Measurements from ENCODE around the gene CUL4A.
A peak's percentile ranks its signal among the peaks of the same experiment; 100 is the strongest.
"Not testable (repeated sequence)": the region's sequence is repeated elsewhere in the genome, so short reads cannot be mapped to it uniquely, and the experiment has no call there.

The CUL4A gene

GRCh38 chr13:113245849-113246796 lies 36.7 kb downstream of the CUL4A start:
- peak; percentile 12 for DNase-seq

GRCh38 chr13:113252516-113253095 lies 43.2 kb downstream of the CUL4A start:
- no peak for DNase-seq

DNA sequence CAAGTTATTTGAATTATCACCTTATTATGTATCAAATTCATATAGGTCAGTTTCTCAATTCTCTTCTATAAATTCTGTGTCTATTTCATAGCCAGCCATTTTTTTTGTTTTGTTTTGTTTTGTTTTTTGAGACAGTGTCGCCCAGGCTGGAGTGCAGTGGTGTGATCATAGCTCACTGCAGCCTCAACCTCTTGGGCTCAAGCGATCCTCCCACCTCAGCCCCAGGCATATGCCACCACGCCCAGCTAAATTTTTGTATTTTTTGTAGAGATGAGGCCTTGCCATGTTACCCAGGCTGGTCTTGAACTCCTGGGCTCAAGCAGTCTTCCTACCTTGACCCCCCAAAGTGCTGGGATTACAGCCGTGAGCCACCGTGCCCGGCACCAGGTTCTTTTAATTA lies 48.5 kb downstream of the CUL4A start:
- not testable (repeated sequence) for DNase-seq

DNA sequence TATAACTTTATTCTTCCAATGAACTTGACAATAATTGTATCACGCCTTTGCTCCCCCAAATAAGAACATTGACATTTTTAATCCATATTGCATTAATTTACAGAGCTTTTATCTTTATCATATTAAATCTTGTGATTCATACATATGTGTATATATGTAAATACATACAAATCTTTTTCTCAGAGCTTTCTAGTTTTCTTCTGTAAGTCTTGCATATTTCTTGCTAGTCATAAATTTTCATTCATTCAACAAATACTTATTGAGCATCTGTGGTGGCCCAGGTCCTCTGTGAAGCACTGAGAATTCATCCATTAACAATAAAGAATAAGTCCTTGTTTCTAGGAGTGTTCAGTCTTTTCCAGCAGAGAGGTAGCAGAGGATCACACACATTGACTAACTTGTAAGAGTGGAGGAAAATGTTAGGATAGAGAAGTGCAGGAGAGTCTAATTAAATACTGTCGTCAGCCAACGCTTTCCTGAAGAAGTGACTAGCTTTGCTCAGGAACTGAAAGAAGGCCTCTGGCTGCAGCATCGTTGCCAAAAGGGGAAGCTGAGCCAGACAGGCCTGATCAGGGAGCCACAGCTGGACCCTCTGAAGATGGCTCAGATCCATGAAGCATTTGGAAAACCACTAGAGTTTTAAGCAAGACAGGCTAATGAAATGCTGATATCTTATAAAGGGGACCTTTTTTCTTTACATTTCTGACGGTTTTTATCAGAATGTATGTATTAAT lies 49.1 kb downstream of the CUL4A start:
- DNase-seq: peak; percentile 83

GRCh38 chr13:113260996-113261395 lies 51.6 kb downstream of the CUL4A start:
- DNase-seq: peak; percentile 47

- not testable (repeated sequence) for DNase-seq
These were observed 53.6 kb downstream of the CUL4A start for GRCh38 chr13:113263016-113263415.

DNA sequence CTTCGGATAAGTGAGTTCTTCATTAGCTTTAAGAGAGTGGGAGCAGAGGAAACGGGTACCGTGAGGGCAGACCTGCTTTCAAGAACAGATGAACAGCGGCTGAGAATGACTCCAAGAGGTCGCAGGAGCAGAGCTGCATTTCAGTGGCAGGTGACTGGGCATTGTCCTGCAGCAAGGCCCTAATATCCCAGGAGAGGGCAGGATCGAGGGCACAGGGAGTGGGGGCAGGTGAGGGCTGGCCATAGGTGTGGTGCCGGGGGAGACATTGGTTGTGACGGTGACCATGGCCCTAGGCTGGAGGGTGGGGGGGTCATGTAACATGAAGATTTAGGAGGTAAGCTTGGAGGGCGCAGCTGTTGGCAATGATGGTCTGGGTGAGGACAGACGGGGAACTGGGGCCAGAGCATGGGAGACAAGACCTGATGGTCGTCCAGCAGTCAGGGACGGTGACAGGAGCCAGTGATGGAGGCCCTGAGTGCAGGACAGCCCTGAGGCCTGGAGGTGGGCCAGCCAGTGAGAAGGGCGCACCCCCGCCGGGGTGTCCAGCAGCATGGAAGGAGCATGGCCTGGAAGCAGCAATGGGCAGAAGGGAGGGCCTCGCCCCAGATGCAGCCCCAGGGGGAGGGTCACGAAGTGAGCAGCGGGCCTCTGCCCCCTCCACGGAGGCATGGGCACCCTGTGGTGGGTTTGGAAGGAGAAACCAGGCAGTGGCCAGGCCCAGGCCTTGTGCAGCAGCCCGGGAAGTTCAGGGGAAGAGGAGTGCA lies 58.4 kb downstream of the CUL4A start:
- DNase-seq: no peak

- peak; percentile 67 for DNase-seq
These were observed 62.6 kb downstream of the CUL4A start for GRCh38 chr13:113272031-113272430.

DNA sequence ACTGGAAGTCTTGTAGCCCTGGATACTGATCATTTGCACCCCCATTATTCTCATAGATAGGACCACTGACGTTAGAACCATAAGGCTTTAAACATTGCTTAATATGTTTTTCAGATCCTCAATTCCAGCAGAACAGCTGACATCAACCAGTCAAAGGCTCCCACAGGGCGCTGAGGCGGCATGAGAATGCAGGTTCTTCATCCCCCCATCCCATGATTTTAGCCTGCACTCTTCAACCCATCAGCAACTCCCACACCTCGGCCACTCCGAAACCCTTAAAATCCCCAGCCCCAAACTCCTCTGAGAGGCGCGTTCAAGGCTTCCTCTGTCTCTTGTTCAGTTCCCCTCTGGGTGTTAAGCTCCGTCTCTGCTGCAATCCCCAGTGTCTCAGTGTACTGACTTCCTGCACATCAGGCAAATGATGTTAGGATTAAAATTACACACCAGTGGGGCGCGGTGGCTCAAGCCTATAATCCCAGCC lies 63.3 kb downstream of the CUL4A start:
- DNase-seq: peak; percentile 97

- DNase-seq: peak; percentile 51
These were observed 63.9 kb downstream of the CUL4A start for GRCh38 chr13:113273321-113273720.

- DNase-seq: peak; percentile 91
These were observed 64.6 kb downstream of the CUL4A start for GRCh38 chr13:113273851-113274590.

DNA sequence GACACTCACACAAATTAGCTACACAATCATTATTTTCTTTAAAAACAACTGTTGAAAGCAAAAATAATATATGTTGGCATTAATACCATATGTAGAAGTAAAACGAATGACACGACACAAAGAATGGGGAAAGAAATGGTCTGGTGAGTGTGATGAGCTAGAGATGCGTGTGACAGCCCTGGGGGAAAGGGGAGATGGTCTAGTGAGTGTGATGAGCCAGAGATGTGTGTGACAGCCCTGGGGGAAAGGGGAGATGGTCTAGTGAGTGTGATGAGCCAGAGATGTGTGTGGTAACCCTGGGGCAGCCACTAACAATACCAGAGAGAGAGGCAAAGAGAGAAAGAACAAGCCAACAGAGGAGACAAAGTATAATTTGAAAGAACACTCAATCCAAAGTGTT lies 65.3 kb downstream of the CUL4A start:
- peak; percentile 65 for DNase-seq

GRCh38 chr13:113275387-113275786 lies 66.0 kb downstream of the CUL4A start:
- DNase-seq: peak; percentile 49

DNA sequence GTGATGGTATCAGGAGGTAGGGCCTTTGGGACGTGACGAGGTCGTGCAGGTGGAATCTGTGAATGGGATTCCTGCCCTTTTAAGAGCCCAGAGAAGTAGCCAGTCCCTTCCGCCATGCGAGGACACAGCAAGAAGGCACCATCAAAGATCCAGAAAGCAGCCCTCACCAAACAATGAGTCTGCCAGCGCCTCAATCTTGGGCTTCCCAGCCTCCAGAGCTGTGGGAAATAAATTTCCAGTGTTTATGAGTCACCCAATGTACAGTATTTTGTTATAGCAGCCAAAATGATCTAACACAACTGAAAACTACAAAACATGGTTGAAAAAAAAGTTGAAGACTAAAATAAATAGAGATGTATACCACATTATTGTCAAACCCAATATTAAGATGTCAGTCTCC lies 70.7 kb downstream of the CUL4A start:
- DNase-seq: no peak

GRCh38 chr13:113283904-113284303 lies 74.5 kb downstream of the CUL4A start:
- no peak for DNase-seq

DNA sequence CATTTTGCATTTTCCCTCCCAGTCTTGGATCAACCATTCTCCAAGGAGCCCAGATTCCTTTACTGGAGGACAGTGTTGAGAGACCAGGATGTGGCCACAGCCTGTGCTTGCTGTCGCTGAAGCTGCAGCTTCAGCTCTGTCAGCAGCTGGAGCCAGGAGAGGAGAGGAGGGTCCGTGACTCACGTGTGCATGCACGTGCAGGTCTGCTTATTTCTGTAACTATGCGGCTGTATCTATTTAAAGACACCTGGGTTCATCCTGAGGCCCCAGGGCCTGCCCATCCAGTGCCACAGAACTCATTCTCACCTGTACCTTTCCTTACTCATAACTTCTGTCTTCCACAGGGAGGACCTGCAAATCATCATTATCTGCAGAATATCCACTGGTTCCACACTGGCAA lies 79.5 kb downstream of the CUL4A start:
- DNase-seq: no peak

- DNase-seq: no peak
These were observed 81.7 kb downstream of the CUL4A start for GRCh38 chr13:113291129-113291528.

DNA sequence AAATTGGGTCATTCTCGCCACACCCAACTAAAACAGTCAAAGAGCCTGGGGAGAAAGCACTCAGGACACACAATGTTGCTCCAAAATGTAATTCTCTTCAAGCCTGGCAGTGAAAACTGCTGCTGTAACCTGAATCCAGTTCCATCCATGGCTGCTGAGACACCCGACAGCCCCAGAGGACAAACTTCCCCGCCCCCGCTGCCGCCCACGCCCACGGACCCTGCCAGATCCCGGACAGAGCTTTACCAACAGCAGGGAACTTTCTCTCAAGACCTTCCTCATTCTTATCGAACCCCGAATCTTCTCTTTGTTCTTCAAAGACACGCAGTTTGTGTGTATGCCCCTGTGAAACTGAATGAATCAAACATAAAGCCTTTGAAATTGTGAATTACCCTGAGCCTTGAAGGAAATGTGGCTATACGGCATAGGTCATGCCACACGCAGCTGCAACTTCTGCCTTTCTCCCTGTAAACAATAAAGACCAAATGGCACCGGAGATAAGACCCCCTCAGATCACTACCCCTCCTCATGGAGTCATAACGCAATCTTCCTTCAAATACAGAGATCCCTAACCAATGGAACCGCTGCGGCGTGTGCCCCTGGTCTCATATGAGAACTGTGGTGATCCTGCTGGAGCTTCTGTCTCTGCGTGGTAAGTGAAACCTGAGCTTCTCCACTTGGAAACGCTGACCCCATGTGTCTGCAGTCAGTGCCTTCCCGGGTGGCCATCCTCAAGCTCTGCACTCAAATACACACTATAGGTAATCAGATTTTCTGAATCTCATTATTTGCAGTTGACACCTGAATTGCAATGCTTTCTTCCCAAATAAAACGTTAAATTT lies 82.8 kb downstream of the CUL4A start:
- DNase-seq: peak; percentile 64

- peak; percentile 35 for DNase-seq
These were observed 84.3 kb downstream of the CUL4A start for GRCh38 chr13:113293686-113294085.

GRCh38 chr13:113295776-113296175 lies 86.4 kb downstream of the CUL4A start:
- no peak for DNase-seq

GRCh38 chr13:113296823-113297369 lies 87.5 kb downstream of the CUL4A start, which contains the start of gene LAMP1:
Gene LAMP1, plus strand, starts transcription at chr13:113297239. Its CDS starts 196 bp downstream, at chr13:113297435.
- DNase-seq: peak; percentile 96

All from suppressor macrophage treated with lipopolysaccharide for 4 hours (primary cell).